ENCODE measurements around the gene TET1. TPM values are rescaled to one million over a fixed set of nuclear protein-coding genes. Genes with fewer than 3 reads are reported as not detected.
"Not testable (repeated sequence)": the region's sequence is repeated elsewhere in the genome, so short reads cannot be mapped to it uniquely, and the experiment has no call there.

TET1 gene
- total RNA-seq, 1 donor from 2014 or later: 0.56 TPM

GRCh38 chr10:68613974-68614373 is 53.8 kb downstream of the TET1 start:
- ATAC-seq: not testable (repeated sequence)

- ATAC-seq: not testable (repeated sequence)
These were observed 57.6 kb downstream of the TET1 start for GRCh38 chr10:68617691-68618090.

DNA sequence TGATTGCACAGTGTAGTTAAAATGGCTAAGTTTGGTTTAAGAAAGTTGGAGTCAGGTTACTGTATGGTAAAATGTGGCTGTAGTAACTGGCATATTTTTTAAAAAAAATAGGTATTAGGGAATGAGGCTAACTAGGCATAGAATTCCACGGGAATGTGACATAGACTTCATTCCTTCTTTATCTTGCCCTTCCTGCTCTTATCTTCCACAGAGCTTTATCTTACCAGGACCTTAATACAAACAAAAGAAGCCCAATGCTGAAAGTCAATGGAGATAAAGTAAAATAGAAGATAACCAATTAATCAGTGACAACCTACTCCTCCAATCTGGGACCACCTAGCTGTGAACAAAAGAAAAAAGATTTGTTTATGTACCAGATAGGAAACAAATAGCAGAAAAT is 58.1 kb downstream of the TET1 start:
- no peak for ATAC-seq

- no peak for ATAC-seq
These were observed 59.5 kb downstream of the TET1 start for GRCh38 chr10:68619595-68619994.

- no peak for ATAC-seq
These were observed 65.3 kb downstream of the TET1 start for GRCh38 chr10:68625316-68625921.

DNA sequence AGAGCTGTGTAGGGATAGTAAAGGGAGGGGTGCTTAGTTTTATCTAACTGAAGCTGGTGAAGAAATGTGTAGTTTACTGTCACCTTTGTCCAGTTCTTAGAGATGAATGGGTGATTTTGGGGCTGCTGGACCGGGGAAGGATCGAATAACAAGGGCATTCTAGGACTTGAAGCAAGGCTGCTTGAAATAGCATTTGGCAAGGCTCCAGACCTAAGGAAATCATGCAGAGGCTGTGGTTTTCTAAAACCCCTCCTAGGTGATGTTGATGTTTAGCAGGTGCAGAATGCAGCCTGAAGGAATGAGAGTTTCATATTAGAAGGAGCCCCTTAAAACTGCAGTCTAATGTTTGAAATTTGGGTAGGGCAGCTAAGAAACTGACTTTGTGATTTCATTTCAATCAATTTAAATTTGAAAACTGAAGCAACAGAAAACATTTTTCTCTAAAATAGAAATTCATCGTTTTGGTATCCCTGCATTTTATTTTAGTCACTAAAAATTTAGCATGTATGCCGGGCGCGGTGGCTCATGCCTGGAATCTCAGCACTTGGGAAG is 68.5 kb downstream of the TET1 start:
- ATAC-seq: no peak

DNA sequence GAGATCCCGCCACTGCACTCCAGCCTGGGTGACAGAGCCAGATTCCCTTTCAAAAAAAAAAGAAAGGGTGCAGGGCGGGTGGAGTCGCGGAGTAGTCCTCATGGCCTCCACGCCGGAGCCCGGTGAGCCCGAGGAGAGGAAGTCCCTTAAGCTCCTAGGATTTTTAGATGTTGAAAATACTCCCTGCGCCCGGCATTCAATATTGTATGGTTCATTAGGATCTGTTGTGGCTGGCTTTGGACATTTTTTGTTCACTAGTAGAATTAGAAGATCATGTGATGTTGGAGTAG is 72.1 kb downstream of the TET1 start:
- ATAC-seq: not testable (repeated sequence)

DNA sequence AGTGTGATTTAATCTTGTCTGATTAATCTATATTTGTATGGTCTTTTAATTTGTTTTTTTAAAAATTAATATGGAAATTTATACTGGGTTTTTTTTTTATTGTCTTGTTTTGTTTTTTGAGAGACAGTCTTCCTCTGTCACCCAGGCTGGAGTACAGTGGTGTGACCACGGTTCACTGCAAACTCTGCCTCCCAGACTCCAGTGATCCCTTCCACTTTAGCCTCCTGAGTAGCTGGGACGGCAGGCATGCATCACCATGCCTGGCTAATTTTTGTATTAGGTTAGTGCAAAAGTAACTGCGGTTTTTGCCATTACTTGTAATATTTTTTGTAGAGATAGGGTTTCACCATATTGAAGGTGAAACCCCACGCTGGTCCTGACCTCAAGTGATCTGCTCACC is 73.1 kb downstream of the TET1 start:
- ATAC-seq: no peak

DNA sequence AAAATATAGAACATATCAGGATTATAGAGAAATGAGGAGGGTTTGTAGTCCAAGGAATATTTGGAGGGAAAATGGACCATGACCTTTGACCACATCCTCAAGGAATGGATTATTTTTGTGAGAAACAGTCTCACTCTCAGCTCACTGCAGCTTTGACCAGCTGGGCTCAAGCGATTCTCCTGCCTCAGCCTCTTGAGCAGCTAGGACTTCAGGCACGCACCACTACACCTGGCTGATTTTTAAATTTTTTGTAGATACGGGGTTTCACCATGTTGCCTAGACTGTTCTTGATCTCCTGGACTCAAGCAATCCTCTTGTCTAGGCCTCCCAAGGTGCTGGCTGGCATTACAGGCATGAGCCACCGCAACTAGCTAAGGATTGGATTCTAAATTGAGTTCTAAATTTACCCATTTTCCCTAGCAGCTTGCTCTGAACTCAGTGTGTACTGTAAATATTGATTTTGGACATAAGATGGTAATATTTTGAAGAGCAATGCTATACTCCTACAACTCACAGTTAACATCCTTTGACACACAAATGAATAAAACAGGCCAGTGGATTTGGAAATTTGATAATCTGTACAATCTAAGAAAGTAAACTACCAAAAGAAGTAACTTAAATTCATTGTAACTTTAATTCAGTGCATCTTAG is 73.8 kb downstream of the TET1 start:
- ATAC-seq: no peak

GRCh38 chr10:68636335-68636734 is 76.2 kb downstream of the TET1 start:
- no peak for ATAC-seq

- not testable (repeated sequence) for ATAC-seq
These were observed 83.4 kb downstream of the TET1 start for GRCh38 chr10:68643550-68643949.

- ATAC-seq: peak; percentile 69
These were observed 87.7 kb downstream of the TET1 start for GRCh38 chr10:68647672-68648341.

- ATAC-seq: no peak
These were observed 95.5 kb downstream of the TET1 start for GRCh38 chr10:68655620-68656126.

DNA sequence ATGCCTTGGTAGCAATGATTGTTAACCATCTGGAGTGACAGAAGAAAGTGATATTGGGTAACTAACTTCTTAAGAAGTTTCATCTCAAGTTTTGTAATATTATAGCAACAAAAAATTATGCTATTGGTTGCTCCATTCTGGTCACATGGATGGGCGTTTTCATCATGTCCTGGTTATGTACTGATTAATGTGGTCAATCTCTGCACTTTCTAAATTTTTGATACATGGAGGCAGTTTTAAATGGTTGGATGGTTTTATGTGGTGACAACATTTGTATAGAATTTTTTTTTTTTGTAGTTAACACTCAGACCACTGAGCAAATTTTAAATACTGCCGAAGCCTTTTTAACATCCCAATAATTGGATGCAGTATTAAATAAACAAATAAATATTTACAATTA is 105.7 kb downstream of the TET1 start:
- ATAC-seq: no peak

DNA sequence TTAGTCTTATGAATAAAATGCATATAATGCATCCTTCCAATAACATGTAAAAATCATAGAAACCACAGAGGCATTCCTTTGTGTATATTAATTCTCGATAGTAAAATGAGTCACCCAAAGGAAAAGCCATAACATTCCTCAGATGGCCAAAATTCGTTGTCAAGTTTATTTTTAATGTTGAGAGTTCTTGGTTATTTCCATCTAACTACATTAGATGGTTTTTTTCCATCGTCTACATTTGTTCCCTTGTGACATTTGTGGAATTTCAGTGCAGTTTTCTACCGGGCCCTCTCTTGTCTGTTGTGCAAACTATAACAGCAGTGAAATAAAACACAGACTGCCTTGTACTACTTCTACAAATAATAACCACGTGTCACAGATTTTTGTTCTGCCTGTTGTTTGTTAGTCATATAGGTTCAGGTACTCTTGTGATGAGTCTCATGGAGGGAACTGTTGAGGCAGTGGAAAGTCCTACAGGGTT is 106.2 kb downstream of the TET1 start:
- ATAC-seq: no peak

DNA sequence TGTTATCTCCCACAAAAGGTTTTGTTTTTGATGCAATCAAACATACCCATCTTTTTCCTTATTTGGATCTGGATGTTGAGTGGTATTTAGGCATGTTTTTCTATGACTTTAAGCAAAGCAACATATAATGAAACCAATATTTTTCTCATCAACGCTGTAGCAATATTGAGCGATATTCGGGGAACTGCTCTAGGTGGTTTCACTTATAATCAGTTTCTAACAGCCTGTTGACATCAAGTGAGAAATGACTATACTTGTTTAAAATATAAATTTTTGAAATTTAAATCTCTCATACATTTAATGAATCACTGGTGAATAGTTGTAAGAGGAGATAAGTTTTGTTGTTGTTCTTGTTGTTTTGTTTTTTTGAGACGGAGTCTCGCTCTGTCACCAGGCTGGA is 108.1 kb downstream of the TET1 start:
- no peak for ATAC-seq

- no peak for ATAC-seq
These were observed 108.8 kb downstream of the TET1 start for GRCh38 chr10:68668972-68669371.

DNA sequence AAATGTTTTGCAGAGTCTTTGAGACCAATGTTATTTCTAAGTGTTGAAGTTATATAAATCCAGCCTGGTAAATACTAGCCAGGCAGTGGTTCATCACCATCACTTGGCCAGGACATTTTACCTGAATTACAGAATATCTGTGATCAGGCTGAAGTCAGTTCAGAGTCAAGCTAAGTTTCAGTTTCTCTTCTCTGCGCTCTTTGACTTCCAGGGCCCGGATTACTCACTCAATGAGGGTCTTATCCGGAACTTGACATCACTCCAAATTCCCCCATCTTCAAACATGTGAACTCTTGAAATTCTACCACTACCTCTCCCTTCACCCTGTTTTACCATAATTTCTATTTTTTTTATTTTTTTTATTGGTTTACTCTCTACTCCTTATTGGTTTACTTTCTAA is 124.3 kb downstream of the TET1 start:
- ATAC-seq: no peak

- no peak for ATAC-seq
These were observed 135.9 kb downstream of the TET1 start for GRCh38 chr10:68696018-68696417.

DNA sequence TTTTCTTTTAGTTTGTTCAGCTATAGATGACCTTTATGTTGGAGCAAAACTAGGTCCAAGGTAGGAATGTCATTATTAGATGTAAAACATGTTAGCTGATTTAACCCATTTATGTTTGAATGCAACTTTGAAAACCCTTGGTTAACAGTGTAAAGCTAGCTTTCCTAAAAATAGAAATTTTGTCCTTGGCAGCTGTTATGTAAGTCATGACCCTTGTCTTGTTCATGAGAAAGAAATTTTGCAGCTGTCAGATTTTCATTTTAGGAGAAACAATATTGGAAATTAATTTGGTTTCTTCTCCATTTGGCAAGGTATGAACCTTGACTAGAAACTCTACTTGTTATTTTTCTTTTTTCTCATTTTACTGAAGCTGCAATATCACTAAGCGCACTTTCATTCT is 137.0 kb downstream of the TET1 start:
- no peak for ATAC-seq

DNA sequence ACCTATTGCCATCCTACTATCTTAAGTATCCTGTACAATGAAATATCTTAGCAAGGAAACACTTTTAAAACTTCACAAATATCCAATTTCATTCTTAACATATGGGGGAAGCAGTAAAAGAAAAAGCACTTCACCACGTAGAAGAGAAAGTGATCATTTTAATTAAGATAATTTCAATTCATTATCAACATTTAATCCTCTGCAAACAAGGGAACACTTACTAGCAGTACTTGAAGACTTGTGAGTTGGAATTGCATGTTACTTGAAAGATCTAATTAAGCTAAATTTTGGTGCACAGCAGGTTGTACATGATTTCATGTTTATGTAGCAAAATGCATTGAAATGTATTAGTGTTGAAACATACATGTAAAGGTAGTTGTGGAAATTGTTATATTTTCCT is 140.1 kb downstream of the TET1 start:
- ATAC-seq: no peak

DNA sequence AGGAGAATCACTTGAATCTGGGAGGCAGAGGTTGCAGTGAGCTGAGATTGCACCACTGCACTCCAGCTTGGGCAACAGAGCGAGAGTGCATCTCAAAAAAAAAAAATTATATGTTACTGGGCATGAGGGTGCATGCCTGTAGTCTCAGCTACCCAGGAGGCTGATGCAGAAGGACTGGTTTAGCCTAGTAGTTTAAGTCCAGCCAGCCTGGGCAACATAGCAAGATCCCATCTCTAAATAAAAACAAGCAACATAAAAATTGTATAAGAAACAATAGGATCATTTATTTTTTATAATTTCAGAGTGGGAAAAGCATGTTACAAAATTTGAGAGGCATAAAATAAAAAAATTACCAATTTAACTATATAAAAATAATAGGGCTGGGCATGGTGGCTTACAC is 145.4 kb downstream of the TET1 start:
- ATAC-seq: no peak

GRCh38 chr10:68708987-68709386 is 148.8 kb downstream of the TET1 start:
- ATAC-seq: not testable (repeated sequence)

GRCh38 chr10:68713065-68713464 is 152.9 kb downstream of the TET1 start:
- not testable (repeated sequence) for ATAC-seq
